Right kidney (tissue), 9 donors: ENCODE results near the gene ZNF574.
"Not testable (repeated sequence)": the region's sequence is repeated elsewhere in the genome, so short reads cannot be mapped to it uniquely, and the experiment has no call there.

Source experiments
- DNase-seq: peaks from one replicate; pipeline ENCODE4 v3.0.0-alpha.2; 2016
- long read RNA-seq, 8 donors: transcript quantifications; one replicate each; lab custom pipeline, GENCODE V29; 2026

Gene ZNF574, protein sequence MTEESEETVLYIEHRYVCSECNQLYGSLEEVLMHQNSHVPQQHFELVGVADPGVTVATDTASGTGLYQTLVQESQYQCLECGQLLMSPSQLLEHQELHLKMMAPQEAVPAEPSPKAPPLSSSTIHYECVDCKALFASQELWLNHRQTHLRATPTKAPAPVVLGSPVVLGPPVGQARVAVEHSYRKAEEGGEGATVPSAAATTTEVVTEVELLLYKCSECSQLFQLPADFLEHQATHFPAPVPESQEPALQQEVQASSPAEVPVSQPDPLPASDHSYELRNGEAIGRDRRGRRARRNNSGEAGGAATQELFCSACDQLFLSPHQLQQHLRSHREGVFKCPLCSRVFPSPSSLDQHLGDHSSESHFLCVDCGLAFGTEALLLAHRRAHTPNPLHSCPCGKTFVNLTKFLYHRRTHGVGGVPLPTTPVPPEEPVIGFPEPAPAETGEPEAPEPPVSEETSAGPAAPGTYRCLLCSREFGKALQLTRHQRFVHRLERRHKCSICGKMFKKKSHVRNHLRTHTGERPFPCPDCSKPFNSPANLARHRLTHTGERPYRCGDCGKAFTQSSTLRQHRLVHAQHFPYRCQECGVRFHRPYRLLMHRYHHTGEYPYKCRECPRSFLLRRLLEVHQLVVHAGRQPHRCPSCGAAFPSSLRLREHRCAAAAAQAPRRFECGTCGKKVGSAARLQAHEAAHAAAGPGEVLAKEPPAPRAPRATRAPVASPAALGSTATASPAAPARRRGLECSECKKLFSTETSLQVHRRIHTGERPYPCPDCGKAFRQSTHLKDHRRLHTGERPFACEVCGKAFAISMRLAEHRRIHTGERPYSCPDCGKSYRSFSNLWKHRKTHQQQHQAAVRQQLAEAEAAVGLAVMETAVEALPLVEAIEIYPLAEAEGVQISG
- long read RNA-seq, donor 1, transcript ZNF574-202 (2 exons, 2,940 nt), result major isoform, 7 of 8 reads
- long read RNA-seq, donor 1, partial matches to known transcripts, result 0 of 8 reads
- long read RNA-seq, donor 1, other reads (novel, unspliced or antisense), result 0 of 8 reads
- long read RNA-seq, donor 2, transcript ZNF574-202 (2 exons, 2,940 nt), result major isoform, 5 of 5 reads
- long read RNA-seq, donor 2, partial matches to known transcripts, result 0 of 5 reads
- long read RNA-seq, donor 2, other reads (novel, unspliced or antisense), result 0 of 5 reads
- long read RNA-seq, donor 3, partial matches to known transcripts, result 0 of 3 reads
- long read RNA-seq, donor 3, other reads (novel, unspliced or antisense), result 0 of 3 reads
- long read RNA-seq, donor 4, transcript ZNF574-202 (2 exons, 2,940 nt), result major isoform, 9 of 14 reads
- long read RNA-seq, donor 4, partial matches to known transcripts, result 5 of 14 reads
- long read RNA-seq, donor 4, other reads (novel, unspliced or antisense), result 0 of 14 reads
- long read RNA-seq, donor 5, transcript ZNF574-202 (2 exons, 2,940 nt), result major isoform, 11 of 28 reads
- long read RNA-seq, donor 5, partial matches to known transcripts, result 16 of 28 reads
- long read RNA-seq, donor 5, other reads (novel, unspliced or antisense), result 0 of 28 reads
- long read RNA-seq, donor 6, partial matches to known transcripts, result 0 of 4 reads
- long read RNA-seq, donor 6, other reads (novel, unspliced or antisense), result 0 of 4 reads
- long read RNA-seq, donor 7, result 0 reads
- long read RNA-seq, donor 8, transcript ZNF574-202 (2 exons, 2,940 nt), result major isoform, 15 of 15 reads
- long read RNA-seq, donor 8, partial matches to known transcripts, result 0 of 15 reads
- long read RNA-seq, donor 8, other reads (novel, unspliced or antisense), result 0 of 15 reads

DNA sequence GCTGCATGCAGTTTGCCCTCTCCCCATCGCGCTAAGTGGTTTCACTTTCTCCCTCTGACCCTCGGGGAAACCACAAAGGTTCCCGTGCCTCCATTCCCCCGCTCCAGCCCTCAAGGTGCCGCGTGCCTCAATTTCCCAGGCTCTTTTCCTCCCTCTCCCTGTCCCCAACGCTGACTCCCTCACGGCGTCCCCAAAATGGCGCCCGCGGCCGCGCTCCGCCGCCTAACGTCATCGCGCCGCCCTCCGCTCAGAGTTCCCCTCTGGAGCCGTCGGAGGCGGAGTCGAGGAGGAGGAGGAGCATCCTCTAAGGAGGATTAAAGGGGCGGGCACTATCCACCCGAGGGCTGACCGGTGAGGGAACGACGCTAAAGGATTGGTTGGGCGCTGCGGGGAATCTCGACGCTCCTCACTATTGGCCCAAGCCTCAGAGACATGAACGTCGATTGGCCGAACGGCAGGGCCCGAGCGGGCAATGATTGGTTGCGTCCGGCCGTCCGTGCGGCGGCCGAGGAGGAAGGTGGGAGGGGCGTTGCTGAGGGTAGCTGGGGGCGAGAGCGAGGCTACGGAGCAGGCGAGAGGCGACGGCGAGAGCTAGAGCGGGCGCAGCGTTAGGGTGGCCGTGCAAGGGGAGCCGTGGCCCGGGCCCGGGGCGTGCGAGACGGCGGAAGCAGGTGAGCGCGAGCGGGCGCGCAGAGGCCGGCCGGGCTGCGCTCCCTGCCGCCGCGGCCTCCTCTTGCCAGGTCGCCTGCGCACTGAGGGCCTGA, at the start of gene ZNF574:
TSS of gene ZNF574 (plus strand) at position 551 of the 764 bp plus-strand sequence. CDS start 2,441 bp downstream, outside the sequence.
- DNase-seq, result peak; percentile 96

DNA sequence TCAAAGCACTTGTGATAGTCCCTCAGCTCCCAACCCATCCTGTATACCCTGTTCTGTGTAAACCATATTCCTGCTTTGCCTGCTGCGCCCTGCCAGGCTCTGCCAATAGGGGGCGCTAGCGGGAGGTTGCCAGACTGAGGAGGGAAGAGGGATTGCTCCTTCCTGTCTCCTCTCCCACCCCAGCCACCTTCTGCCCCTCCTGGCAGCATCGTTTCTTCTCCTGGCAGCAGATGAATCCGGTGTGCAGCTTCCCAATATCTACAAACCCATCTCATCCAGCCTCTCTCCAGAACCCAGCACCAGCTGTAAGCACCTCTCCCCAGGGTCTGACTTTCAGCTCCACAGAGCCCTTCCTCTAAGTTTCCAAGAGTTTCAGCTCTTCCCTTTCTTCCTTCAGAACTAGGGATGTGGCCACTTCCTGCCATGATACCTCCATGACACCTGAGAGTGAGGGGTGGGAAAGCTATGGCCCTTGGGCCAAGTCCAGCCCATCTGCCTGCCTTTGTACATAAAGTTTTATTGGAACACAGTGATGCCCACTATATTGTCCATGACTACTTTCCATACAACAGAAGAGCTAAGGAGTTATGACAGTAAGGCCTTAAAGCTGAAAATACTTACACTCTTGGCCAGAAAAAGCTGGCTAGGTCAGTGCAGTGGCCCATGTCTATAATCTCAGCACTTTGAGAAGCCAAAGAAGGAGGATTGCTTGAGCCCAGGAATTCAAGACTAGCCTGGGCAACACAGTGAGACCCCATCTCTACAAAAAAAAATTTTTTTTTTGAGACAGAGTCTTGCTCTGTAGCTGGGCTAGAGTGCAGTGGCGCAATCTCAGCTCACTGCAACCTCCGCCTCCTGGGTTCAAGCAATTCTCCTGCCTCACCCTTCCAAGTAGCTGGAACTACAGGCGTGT, 47.4 kb upstream of the ZNF574 start:
- DNase-seq, result no peak

DNA sequence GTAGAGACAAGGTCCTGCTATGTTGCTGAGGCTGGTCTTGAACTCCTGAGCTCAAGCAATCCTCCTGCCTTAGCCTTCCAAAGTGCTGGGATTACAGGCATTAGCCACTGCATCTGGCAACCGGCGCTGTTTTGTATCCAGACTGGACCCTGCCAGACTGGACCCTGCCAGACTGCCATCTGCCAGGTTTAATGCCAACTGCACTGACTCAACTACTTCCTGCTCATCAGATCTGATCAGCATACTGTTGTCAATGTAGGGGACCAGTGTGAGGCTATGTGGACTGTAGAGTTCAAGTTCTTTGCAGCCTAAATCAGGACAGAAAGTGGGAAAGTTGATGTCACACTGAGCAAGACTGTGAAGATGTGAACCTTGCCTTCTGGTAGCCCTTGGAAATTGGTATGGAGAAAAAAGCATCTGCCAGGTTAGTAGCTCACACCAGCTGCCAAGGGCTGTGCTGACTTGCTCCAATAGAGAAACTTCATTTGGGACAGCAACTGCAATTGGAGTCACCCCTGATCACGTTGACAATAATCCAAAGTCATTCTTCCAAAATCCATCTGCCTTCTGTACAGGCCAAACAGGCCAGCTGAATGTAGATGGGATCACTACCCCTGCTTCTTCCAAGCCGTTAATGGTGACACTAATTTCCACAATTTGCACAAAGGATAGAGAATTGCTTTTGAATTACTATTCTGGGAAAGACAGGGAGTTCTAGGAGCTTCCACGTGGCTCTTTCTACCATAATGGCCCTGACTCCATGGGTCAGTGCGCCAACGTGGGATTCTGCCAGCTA, 45.1 kb upstream of the ZNF574 start:
- DNase-seq, result no peak

DNA sequence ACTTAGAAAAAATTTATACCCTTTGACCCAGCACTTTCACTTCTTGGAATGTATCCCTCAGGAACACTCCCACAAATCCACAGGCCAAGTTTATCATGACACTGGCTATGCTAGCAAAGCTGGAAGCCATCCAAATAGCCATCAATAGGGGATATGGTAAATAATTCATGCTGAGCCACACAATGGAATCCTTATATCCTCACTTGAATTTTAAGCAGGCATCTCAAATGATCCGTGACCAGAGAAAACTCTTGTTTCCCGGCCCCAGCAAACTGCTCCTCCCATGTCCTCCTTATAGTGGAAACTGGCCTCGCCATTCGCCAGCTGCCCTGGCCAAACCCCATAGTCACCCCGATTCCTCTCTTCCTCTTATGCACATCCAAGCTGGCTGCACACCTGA, 43.5 kb upstream of the ZNF574 start:
- DNase-seq, result no peak

DNA sequence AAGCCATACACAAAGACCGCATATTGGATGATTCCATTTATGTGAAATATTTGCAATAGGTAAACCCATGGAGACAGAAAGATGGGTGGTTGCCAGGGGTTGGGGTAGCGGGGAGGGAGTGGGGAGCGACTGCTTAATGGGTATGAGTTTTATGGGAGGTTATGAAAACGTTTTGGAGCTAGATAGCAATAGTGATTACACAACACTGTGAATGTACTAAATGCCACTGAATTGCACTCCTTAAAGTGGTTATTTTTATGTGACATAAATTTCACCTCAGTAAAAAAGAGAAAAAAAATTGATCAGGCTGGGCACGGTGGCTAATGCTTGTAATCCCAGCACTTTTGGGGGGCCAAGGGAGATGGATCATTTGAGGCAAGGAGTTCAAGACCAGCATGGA, 42.6 kb upstream of the ZNF574 start:
- no peak for DNase-seq

DNA sequence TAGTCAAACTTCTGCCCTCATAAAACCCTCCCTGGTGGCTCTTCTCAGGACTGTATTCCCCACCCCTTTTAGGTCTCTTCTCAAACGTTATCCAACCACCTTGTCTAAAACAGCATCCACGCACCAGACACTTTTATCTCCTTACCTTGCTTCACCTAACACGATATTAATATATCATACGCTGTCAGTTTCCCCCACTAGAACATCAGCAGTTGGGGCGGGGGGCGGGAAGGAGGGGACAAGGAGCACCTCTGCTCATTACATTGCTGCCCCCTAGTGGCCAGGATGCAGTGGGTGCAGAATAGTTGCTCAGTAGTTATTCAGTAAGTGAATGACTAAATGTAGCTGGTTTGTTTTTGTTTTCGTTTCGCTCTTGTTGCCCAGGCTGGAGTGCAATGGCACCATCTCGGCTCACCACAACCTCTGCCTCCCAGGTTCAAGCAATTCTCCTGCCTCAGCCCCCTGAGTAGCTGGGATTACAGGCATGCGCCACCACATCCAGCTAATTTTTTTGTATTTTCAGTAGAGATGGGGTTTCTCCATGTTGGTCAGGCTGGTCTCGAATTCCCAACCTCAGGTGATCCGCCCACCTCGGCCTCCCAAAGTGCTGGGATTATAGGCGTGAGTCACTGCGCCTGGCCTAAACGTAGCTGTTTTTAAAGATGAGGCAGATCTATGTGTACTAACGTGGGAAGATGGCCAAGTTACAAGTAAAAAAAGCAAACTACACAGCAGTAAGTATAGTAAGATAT, 41.1 kb upstream of the ZNF574 start:
- DNase-seq, result peak; percentile 18

DNA sequence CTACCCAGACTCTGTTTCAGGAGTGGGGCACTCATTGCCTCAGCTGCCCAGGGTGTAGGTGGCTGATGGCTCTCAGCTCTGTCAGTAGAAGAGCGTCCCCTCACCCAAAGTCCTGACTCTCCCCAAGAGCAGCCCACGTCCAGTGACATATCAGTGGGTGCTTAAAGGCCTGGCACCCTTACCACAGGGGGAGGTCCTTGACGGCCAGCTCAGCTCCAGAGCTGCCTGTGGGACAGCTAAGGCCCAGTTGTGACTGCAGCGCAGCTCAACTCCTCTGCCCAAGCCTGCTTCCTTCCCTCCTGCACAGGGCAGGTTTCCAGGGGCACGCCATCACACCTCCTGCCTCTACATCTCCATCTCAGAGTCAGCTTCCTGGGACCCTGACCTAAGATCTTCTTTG, 38.3 kb upstream of the ZNF574 start:
- no peak for DNase-seq

DNA sequence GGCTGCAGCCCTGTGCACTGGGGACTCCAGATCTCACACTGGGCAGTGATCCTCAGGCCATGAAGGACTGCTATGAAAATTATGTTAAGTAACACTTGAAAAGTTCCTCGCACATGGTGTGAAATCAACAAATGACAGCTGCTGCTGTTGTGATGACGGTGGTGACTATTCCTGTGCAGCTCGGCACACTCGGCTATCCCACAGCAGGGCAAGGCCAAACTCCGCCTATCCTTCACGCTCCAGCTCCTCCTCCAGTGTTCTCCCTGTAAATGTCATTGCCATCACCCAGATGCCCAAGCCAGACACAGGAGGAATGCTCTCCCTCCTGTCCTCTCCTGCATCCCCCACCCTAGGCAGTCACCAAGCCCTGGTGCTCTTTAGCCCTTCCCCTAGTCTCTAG, 37.3 kb upstream of the ZNF574 start:
- no peak for DNase-seq

DNA sequence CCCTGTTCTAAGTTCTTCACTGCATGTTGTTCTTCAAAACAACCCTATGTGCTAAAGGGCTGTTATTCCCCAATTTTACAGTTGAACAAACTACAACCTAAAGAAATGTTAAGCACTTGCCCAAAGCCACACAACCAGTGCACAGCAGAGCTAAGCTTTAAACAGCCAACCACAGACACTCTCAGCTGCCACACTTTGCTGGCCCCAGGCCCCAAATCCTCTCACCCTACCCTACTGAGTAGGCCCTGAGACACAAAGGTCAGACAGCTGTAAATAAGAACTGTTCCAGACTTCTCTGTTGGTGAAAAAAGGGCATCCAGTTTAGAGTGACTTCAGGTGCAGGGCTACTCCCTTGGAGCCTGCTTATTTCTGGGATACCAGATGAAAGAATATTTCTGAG, 35.9 kb upstream of the ZNF574 start:
- no peak for DNase-seq

DNA sequence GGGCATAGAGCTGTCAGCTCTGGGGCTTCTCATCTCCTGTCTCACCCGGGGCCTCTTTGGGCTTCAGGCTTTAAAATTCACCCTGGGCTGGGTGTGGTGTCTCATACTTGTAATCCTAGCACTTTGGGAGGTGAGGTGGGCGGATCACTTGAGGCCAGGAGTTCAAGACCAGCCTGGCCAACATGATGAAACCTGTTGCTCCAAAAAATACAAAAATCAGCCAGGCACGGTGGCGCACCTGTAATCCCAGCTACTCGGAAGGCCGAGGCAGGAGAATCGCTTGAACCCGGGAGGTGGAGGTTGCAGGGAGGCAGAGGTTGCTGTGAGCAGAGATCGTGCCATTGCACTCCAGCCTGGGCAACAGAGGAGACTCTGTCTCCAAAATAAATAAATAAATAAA, 35.5 kb upstream of the ZNF574 start:
- not testable (repeated sequence) for DNase-seq

DNA sequence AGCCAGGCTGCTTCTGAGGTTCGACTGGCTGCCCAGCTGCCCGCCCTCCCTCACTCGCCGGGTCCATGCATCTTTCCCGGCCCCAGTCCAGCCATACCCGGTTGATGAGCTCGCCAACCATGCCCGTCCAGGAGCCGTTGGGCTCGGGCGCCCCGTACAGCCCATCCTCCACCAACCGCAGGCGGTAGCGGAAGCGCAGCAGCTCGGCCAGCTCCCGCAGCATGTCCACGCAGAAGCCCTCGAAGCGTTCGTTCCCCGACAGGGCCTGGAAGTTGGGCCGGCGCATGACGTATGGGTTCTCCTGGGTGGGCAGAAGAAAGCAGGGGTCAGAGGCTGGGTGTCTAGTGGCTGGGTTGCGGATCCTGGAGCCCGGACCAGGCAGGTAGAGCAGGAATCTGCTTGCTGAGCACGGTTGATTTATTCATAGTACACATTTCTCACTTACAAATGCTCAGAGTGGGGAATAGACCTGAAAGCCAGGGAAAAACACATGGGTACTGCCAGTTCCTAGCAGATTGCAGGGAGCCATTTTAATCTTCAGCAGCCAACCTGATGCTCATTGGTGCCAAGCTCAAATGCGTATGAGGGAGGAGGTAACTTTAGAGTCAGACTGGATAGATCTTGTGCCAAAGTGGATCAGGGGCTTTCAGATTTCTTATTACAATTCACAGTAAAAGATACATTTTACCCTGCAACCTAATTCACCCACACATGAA, 33.4 kb upstream of the ZNF574 start:
- no peak for DNase-seq

DNA sequence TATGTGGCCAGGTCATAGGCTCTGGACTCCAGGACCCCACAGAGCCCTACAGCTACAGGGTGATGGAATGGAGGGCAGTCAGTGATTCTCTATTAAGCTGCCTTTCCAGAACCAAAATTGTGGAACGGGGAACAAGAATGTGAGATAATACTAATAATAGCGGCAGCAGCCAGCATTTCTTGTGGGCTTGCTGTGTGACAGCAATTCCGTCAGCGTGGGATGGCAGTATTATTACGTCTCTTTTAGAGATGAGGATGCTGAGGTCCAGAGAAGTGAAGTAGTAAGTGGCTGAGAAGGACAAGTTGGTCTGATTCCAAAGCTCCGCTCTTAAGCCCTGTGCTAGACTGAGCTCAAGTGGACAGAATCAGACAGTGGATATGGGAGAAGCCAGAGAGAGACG, 30.4 kb upstream of the ZNF574 start:
- DNase-seq, result no peak

DNA sequence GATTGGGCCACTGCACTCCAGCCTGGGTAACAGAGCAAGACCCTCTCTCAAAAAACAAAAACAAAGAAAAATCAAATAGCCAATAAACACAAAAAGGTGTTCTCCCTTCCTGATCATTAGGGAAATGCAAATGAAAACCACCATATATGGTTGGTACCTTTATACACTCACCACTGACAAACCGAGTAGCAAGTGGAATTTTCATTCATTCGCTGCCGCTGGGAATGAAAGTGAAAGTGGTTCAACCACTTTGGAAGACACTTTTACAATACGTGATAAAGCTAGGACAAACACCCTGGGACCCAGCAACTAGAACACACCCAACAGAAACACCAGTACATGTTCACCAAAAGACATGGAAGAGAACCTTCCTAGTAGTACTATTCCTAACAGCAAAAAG, 27.0 kb upstream of the ZNF574 start:
- no peak for DNase-seq

DNA sequence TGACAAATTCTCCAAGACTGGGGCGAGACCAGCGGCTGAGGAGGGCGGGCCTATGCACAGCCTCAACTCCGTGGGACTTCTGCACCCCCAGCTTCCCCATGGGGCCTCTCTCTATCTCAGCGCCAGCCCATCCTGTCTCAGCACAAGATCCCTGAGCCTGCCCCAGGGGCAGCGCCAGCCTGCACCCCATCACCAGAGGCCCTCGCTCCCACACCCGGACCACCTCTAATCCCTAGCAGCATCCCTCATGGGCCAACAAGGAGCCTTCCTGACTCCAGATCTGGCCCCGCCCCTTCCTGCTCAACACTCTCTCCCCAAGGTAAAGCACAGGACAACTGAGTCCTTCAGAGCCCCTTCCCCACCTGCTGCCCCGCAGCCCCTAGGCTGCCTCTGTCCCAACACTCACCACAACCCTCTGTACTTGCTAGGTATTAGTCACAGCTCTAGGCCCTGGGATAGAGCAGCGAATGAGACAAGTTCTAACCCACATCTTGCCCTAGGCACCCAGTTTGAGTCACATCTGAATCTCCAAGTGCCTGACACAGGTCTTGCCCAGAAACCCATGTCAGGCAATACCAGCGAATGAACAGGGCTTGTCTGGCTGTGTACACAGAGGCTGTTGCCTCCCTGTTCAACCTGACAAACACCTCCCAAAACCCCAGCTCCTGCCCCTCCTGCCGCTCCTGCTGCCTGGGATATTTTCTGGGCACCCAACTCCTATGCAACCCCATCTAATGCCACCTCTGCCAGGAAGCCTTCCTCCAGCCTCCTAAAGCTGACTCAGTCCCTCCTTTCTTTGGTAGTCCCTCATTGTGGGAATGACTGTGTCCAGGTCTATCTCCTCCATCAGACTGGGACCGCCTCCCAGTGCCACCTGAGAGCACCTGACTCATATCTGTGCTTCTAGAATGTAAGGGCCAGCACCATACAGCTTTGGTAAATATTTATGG, 24.5 kb upstream of the ZNF574 start:
- no peak for DNase-seq

DNA sequence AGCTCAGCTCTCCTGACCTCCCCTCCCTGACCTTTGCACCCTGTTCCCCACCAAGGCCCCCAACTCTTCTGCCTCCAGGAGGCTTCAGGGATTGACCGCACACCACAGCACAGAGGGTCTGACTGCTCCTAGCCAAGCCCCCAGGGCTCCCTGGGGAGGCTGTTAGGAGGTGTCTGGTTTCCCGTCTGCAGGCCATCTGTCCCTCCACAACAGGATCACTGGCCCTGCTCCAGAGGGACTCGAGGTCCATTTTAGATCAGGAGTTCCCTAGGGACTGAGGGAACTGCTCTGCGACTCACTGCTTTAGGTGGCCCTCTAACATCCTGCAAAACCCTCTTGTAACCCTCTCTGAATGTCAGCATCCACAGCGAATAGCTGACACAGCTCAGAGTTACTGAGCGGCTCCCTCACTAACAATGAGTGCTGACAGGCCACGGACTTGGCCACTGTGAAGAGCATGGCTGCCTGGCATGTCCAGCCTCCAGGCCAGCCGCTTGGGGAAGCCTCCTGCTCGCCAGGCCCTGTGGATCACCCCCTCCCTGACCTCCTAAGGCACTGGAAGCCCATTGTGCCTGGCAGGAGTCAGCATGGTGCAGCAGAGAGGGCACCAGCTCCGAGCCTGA, 23.6 kb upstream of the ZNF574 start:
- no peak for DNase-seq
